ENCODE data around the gene EPS8L3. TPM values are rescaled to one million over a fixed set of nuclear protein-coding genes. Genes with fewer than 3 reads are reported as not detected.

Gene EPS8L3
- total RNA-seq, 1 experiment from 2014 or later: not detected

GRCh38 chr1:109769330-109770078 lies 5.8 kb upstream of the EPS8L3 start:
- Histone ChIP-seq H3K4me3 (ENCODE audit: low read depth in 2 of 2, low read length in 2 of 2) (no peak overlapping the region), H3K27ac (ENCODE audit: low read length) (no peak overlapping the region), H3K4me1 (ENCODE audit: control insufficient read depth, insufficient read depth, low read length) (no peaks in the 10 kb centered on the region), H3K36me3 (ENCODE audit: control insufficient read depth, insufficient read depth, low read length) (no peaks in the 10 kb centered on the region), H3K9me3 (ENCODE audit: control insufficient read depth, insufficient read depth, low read depth, low read length) (no peaks in the 10 kb centered on the region), H3K27me3 (ENCODE audit: control insufficient read depth, insufficient read depth, low read length) (no peaks in the 10 kb centered on the region)
- POLR2A ChIA-PET: no interaction called here
- no peak for ATAC-seq
- no peak for TF ChIP-seq TCF7L2 (IDR thresholded peaks at IDR 0.05; ENCODE audit: low read depth, low read length)
- TF ChIP-seq SIN3A (IDR thresholded peaks at IDR 0.05; ENCODE audit: borderline replicate concordance, insufficient read depth, low read depth, low read length): no peak
- no peak for TF ChIP-seq CTCF (IDR thresholded peaks at IDR 0.05)
- no peak for TF ChIP-seq POLR2AphosphoS5 (IDR thresholded peaks at IDR 0.05; ENCODE audit: low read depth, low read length)
- TF ChIP-seq REST (IDR thresholded peaks at IDR 0.05; ENCODE audit: insufficient read depth in 1 of 2, low read depth in 2 of 2, low read length in 1 of 2): no peak
- CTCF ChIA-PET: interaction anchor here (0.6 kb wide), 1 partner anchor 306 kb away, joined by 3 read pairs; no protein-coding TSS in a partner anchor
- in situ Hi-C loops (cut with HindIII; ENCODE audit: low pct_unique_long_range_greater_than_20kb, low sequenced_read_pairs) (no loop called here), intact Hi-C loops (cut with micrococcal nuclease; ENCODE audit: unreplicated experiment) (loop anchor here (5.0 kb wide), 1 partner anchor 222 kb away; the partner anchor contains the start of gene GNAI3)
- no peak for DNase-seq (ENCODE audit: low read depth, low spot score)
- BruUV-seq (replicated peaks): no TSS peak

GRCh38 chr1:109768820-109769219 lies 5.1 kb upstream of the EPS8L3 start:
- intact Hi-C loops (cut with micrococcal nuclease; ENCODE audit: unreplicated experiment): no loop called here
- H3K27ac ChIP-seq (ENCODE audit: low read length): no peak overlapping the region
- H3K36me3 ChIP-seq (ENCODE audit: control insufficient read depth, insufficient read depth, low read length): no peaks in the 10 kb centered on the region
- POLR2A ChIA-PET: no interaction called here
- no peak overlapping the region for H3K4me3 ChIP-seq (ENCODE audit: low read depth in 2 of 2, low read length in 2 of 2)
- no peak for DNase-seq (ENCODE audit: low read depth, low spot score)
- BruUV-seq (replicated peaks): no TSS peak
- CTCF ChIA-PET: interaction anchor here (0.6 kb wide), 1 partner anchor 307 kb away, joined by 3 read pairs; no protein-coding TSS in a partner anchor
- TF ChIP-seq SIN3A (IDR thresholded peaks at IDR 0.05; ENCODE audit: borderline replicate concordance, insufficient read depth, low read depth, low read length) (no peak), REST (IDR thresholded peaks at IDR 0.05; ENCODE audit: insufficient read depth in 1 of 2, low read depth in 2 of 2, low read length in 1 of 2) (no peak), CTCF (IDR thresholded peaks at IDR 0.05) (no peak), TCF7L2 (IDR thresholded peaks at IDR 0.05; ENCODE audit: low read depth, low read length) (no peak), POLR2AphosphoS5 (IDR thresholded peaks at IDR 0.05; ENCODE audit: low read depth, low read length) (no peak)
- in situ Hi-C loops (cut with HindIII; ENCODE audit: low pct_unique_long_range_greater_than_20kb, low sequenced_read_pairs): no loop called here
- ATAC-seq: no peak
- H3K9me3 ChIP-seq (ENCODE audit: control insufficient read depth, insufficient read depth, low read depth, low read length): no peaks in the 10 kb centered on the region
- H3K27me3 ChIP-seq (ENCODE audit: control insufficient read depth, insufficient read depth, low read length): no peaks in the 10 kb centered on the region
- H3K4me1 ChIP-seq (ENCODE audit: control insufficient read depth, insufficient read depth, low read length): no peaks in the 10 kb centered on the region
